ENCODE results near the gene IL36G. TPM values are rescaled to one million over a fixed set of nuclear protein-coding genes. Genes with fewer than 3 reads are reported as not detected.

The IL36G gene
- total and polyA plus RNA-seq, 9 of the 15 experiments (the other 6 are each of a cell fraction or from before 2014, with no cell fraction given): not detected

- 31% methylated on average over 2 of the region's 2 CpGs for WGBS (ENCODE audit: insufficient coverage, low coverage, missing lambda C conversion rate)
- H3K27ac ChIP-seq (ENCODE audit: extremely low read depth, low read depth, low read length): no peak overlapping the region
- H3K9ac ChIP-seq (ENCODE audit: insufficient read depth in 1 of 2, low read depth in 2 of 2, low read length in 2 of 2): no peak overlapping the region
- H3K4me1 ChIP-seq (replicated peaks in 1 of 2; ENCODE audit: control insufficient read depth in 2 of 2, insufficient read depth in 2 of 2, low read length in 2 of 2): no peaks in the 10 kb centered on the region
- no peak overlapping the region for H2AFZ ChIP-seq (ENCODE audit: low read depth, low read length)
- BruUV-seq (replicated peaks): no TSS peak
- peaks cover under 1% of the 10 kb centered on the region; the same call in 1 of the 2 replicates for H3K9me3 ChIP-seq (replicated peaks; ENCODE audit: control insufficient read depth, insufficient read depth, low read depth, low read length)
- H4K20me1 ChIP-seq (replicated peaks; ENCODE audit: control insufficient read depth, insufficient read depth, low read length): no peaks in the 10 kb centered on the region
- H3K9me1 ChIP-seq (ENCODE audit: control insufficient read depth, insufficient read depth, low read length): no peaks in the 10 kb centered on the region
- no peak overlapping the region for H3K4me2 ChIP-seq (ENCODE audit: insufficient read depth, low read length)
- no peak for ATAC-seq
- intact Hi-C loops (cut with micrococcal nuclease): no loop called here
- H3K36me3 ChIP-seq (ENCODE audit: control insufficient read depth, insufficient read depth, low read length): no peaks in the 10 kb centered on the region
- H3K4me3 ChIP-seq: no peak overlapping the region
- TF ChIP-seq MNT (conservative IDR thresholded peaks at IDR 0.05) (no peak), ZC3H11A (IDR thresholded peaks at IDR 0.05; ENCODE audit: low read depth, low read length) (no peak), MLLT1 (IDR thresholded peaks at IDR 0.05) (no peak), ZBTB5 (IDR thresholded peaks at IDR 0.05) (no peak), ARHGAP35 (IDR thresholded peaks at IDR 0.05; ENCODE audit: partially characterized antibody) (no peak), TCFL5 (CRISPR knock-in tag; conservative IDR thresholded peaks at IDR 0.05) (no peak), YY1 (IDR thresholded peaks at IDR 0.05; ENCODE audit: borderline replicate concordance in 1 of 3, control insufficient read depth in 1 of 3, extremely low read depth in 1 of 3, insufficient read depth in 3 of 3, insufficient read length in 1 of 3, insufficient replicate concordance in 2 of 3, low read depth in 1 of 3, low read length in 2 of 3) (no peak), ILK (tag; IDR thresholded peaks at IDR 0.05; ENCODE audit: borderline replicate concordance, low read depth) (no peak), ZZZ3 (IDR thresholded peaks at IDR 0.05) (no peak), GABPB2 (CRISPR knock-in tag; conservative IDR thresholded peaks at IDR 0.05) (no peak)
- ChIA-PET CTCF (ENCODE audit: low intra/inter-chr PET ratio) (no interaction called here), POLR2A (no interaction called here)
- DNase-seq (ENCODE audit: extremely low read depth in 1 of 4, low spot score in 3 of 4): no peak
- no peaks in the 10 kb centered on the region for H3K79me2 ChIP-seq (ENCODE audit: control insufficient read depth, insufficient read depth, low read length)
- H3K27me3 ChIP-seq (ENCODE audit: control insufficient read depth in 2 of 2, insufficient read depth in 2 of 2, low read length in 2 of 2): no peaks in the 10 kb centered on the region
- in situ Hi-C loops (cut with MboI): no loop called here
- FAIRE-seq: no peak
These were observed 16.8 kb downstream of the IL36G start for GRCh38 chr2:112994648-112995047.

Data from K562 (cell line).